K562 (cell line): ENCODE results near the gene SDK1. TPM values are rescaled to one million over a fixed set of nuclear protein-coding genes. Genes with fewer than 3 reads are reported as not detected.

Source experiments
- ATAC-seq: fragments of 200-7000 bp; cut with Tn5 transposase; 3 replicates; pipeline ENCODE4 v1.9.1; 2020; ENCODE audit warnings: moderate library complexity
- BruUV-seq: library from RNA; stranded (reverse); fragments of 400-500 nt; replicated peaks from 2 replicates; lab custom pipeline; 2021; lab: Mats Ljungman, UMichigan
- CTCF ChIA-PET: fragments of 300-600 bp; formaldehyde crosslinking; extraction: SDS; loops from one replicate; lab custom pipeline; 2021; ENCODE audit warnings: low intra/inter-chr PET ratio; lab: Yijun Ruan, JAX
- POLR2A ChIA-PET: fragments of 300-600, 350-650 bp; sonication (Branson Sonifier 250); formaldehyde crosslinking; extraction: SDS; loops from one replicate; lab custom pipeline; 2021; ENCODE audit warnings: antibody characterized with exemption, inconsistent platforms; lab: Yijun Ruan, JAX
- DNase-seq, 4 experiments: peaks; one replicate each; pipeline versions ENCODE4 v3.0.0 to v3.0.0-alpha.2; 2011 to 2018; ENCODE audit warnings: low spot score in 3 of 4, mixed read lengths in 3 of 4; ENCODE audit errors: extremely low read depth in 1 of 4
- FAIRE-seq: peaks from 2 replicates; lab custom pipeline; 2011; peaks lifted over from hg19 to GRCh38; lab: Jason Lieb, UNC
- H2AFZ ChIP-seq: 2 replicates; pipeline ENCODE4 v1.6.0; 2011; ENCODE audit warnings: low read depth, low read length, control low read depth, inconsistent platforms
- H3K27ac ChIP-seq: fragments of 200-600 bp; 3 replicates; pipeline ENCODE4 v1.8.0; 2011; ENCODE audit warnings: low read depth, mild to moderate bottlenecking, control low read depth, inconsistent platforms, low read length, moderate library complexity, mixed read lengths; ENCODE audit errors: extremely low read depth
- H3K27me3 ChIP-seq, 2 experiments: fragments of 300-600 bp in 1 of 2; 2 replicates in 1 of 2; 3 replicates in 1 of 2; pipeline versions ENCODE4 v1.6.0 to v1.8.0; 2011; ENCODE audit warnings: inconsistent platforms in 2 of 2, low read length in 2 of 2, mild to moderate bottlenecking in 1 of 2, mixed read lengths in 1 of 2, moderate library complexity in 1 of 2; ENCODE audit not compliant: control insufficient read depth in 2 of 2, insufficient read depth in 2 of 2
- H3K36me3 ChIP-seq: fragments of 300-600 bp; 3 replicates; pipeline ENCODE4 v1.8.0; 2011; ENCODE audit warnings: mild to moderate bottlenecking, low read length, inconsistent platforms; ENCODE audit not compliant: control insufficient read depth, insufficient read depth
- H3K4me1 ChIP-seq, 2 experiments: fragments of 200-600 bp in 1 of 2; replicated peaks in 1 of 2; 2 replicates in 1 of 2; 3 replicates in 1 of 2; pipeline versions ENCODE4 v1.5.1 to v1.8.0; 2011; ENCODE audit warnings: inconsistent platforms in 2 of 2, low read length in 2 of 2, mild to moderate bottlenecking in 1 of 2, mixed read lengths in 1 of 2, moderate library complexity in 1 of 2; ENCODE audit not compliant: control insufficient read depth in 2 of 2, insufficient read depth in 2 of 2
- H3K4me2 ChIP-seq: 2 replicates; pipeline ENCODE4 v1.6.1; 2011; ENCODE audit warnings: low read length, control low read depth, inconsistent platforms, mixed read lengths; ENCODE audit not compliant: insufficient read depth
- H3K4me3 ChIP-seq: fragments of 200-600 bp; sonication (generic), shearing (Covaris generic); 2 replicates; pipeline ENCODE4 v1.5.1; 2016; ENCODE audit warnings: control low read depth, inconsistent platforms
- H3K79me2 ChIP-seq: fragments of 200-600 bp; 3 replicates; pipeline ENCODE4 v1.8.0; 2011; ENCODE audit warnings: low read length, inconsistent platforms; ENCODE audit not compliant: control insufficient read depth, insufficient read depth
- H3K9ac ChIP-seq, 2 experiments: 2 replicates each; pipeline versions ENCODE4 v1.6.0 to v1.6.1; 2011; ENCODE audit warnings: low read depth in 2 of 2, low read length in 2 of 2, control low read depth in 1 of 2, inconsistent platforms in 1 of 2, mild to moderate bottlenecking in 1 of 2, mixed read lengths in 1 of 2; ENCODE audit not compliant: insufficient read depth in 1 of 2
- H3K9me1 ChIP-seq: one replicate; pipeline ENCODE4 v1.6.0; 2011; ENCODE audit warnings: inconsistent platforms, mild to moderate bottlenecking, low read length, moderate library complexity; ENCODE audit not compliant: control insufficient read depth, insufficient read depth
- H3K9me3 ChIP-seq: replicated peaks from 2 replicates; pipeline ENCODE4 v1.5.1; 2011; ENCODE audit warnings: low read depth, low read length, inconsistent platforms; ENCODE audit not compliant: control insufficient read depth, insufficient read depth
- H4K20me1 ChIP-seq: replicated peaks from 2 replicates; pipeline ENCODE4 v1.6.1; 2011; ENCODE audit warnings: low read length, inconsistent platforms, mixed read lengths; ENCODE audit not compliant: control insufficient read depth, insufficient read depth
- CGGBP1 ChIP-seq: fragments of 250-450 bp; sonication (Bioruptor Pico); IDR thresholded peaks from 2 replicates; pipeline ENCODE4 v1.9.0; 2021; ENCODE audit warnings: mild to moderate bottlenecking
- CHD2 ChIP-seq: IDR thresholded peaks from 2 replicates; pipeline ENCODE4 v1.6.1; 2011; ENCODE audit warnings: low read depth, low read length
- DEAF1 ChIP-seq: fragments of 450-650 bp; formaldehyde crosslinking; IDR thresholded peaks from 2 replicates; pipeline ENCODE4 v1.4.0; 2020; ENCODE audit warnings: mild to moderate bottlenecking, moderate library complexity
- E2F1 ChIP-seq: sonication (generic); formaldehyde crosslinking; IDR thresholded peaks from 2 replicates; pipeline ENCODE4 v1.8.1; 2023; ENCODE audit warnings: mild to moderate bottlenecking, missing genetic modification reagents, moderate library complexity
- FOXO4 ChIP-seq: fragments of 450-650 bp; formaldehyde crosslinking; IDR thresholded peaks from 2 replicates; pipeline ENCODE4 v1.4.0; 2020; ENCODE audit warnings: mild to moderate bottlenecking, moderate library complexity
- GTF2E2 ChIP-seq: fragments of 200-800 bp; sonication (Bioruptor generic); IDR thresholded peaks from 2 replicates; pipeline ENCODE4 v1.6.1; 2016; ENCODE audit warnings: missing genetic modification characterization, missing compliant biosample characterization
- PURB ChIP-seq: sonication (generic); formaldehyde crosslinking; IDR thresholded peaks from 2 replicates; pipeline ENCODE4 v1.9.0; 2021; ENCODE audit warnings: low read depth, mild to moderate bottlenecking, missing genetic modification reagents
- SMAD1 ChIP-seq: fragments of 150-350 bp; IDR thresholded peaks from 2 replicates; pipeline ENCODE4 v1.6.1; 2014; ENCODE audit warnings: low read length, low read depth; ENCODE audit not compliant: partially characterized antibody
- WHSC1 ChIP-seq: IDR thresholded peaks from one replicate; pipeline ENCODE4 v1.6.1; 2012; ENCODE audit warnings: low read length, control low read depth, inconsistent platforms
- YY1 ChIP-seq, 3 experiments: IDR thresholded peaks; 2 replicates each; pipeline ENCODE4 v1.6.1; 2011; ENCODE audit warnings: low read length in 2 of 3, mild to moderate bottlenecking in 2 of 3, moderate library complexity in 2 of 3, borderline replicate concordance in 1 of 3, control low read depth in 1 of 3, low read depth in 1 of 3; ENCODE audit not compliant: insufficient read depth in 3 of 3, insufficient replicate concordance in 2 of 3, control insufficient read depth in 1 of 3, insufficient read length in 1 of 3; ENCODE audit errors: extremely low read depth in 1 of 3
- ZBTB11 ChIP-seq, 3 experiments: fragments of 200-800 bp in 1 of 3; fragments of 250-450 bp in 1 of 3; fragments of 450-650 bp in 1 of 3; sonication (Bioruptor Pico) in 1 of 3; sonication (Bioruptor generic) in 1 of 3; formaldehyde crosslinking in 1 of 3; IDR thresholded peaks; 2 replicates each; pipeline versions ENCODE4 v1.6.1 to v1.8.0; 2016 to 2022; ENCODE audit warnings: mild to moderate bottlenecking in 2 of 3, missing genetic modification characterization in 2 of 3, missing compliant biosample characterization in 1 of 3, moderate library complexity in 1 of 3
- ZC3H11A ChIP-seq: IDR thresholded peaks from 2 replicates; pipeline ENCODE4 v1.6.1; 2012; ENCODE audit warnings: low read depth, low read length, improper control_type of control experiment
- ZC3H4 ChIP-seq: sonication (generic); formaldehyde crosslinking; IDR thresholded peaks from 2 replicates; pipeline ENCODE4 v1.9.0; 2021; ENCODE audit warnings: missing genetic modification reagents, borderline replicate concordance
- ZFP1 ChIP-seq: fragments of 450-650 bp; formaldehyde crosslinking; IDR thresholded peaks from 2 replicates; pipeline ENCODE4 v1.4.0; 2020; ENCODE audit warnings: mild to moderate bottlenecking, mixed read lengths
- whole genome bisulfite sequencing: fragments of 100-300 bp; shearing (Covaris generic); methylation state at CpG from one replicate; pipeline ENCODE4 v1.1.6; 2016; ENCODE audit warnings: low coverage, mixed read lengths; ENCODE audit not compliant: insufficient coverage; ENCODE audit errors: missing lambda C conversion rate; 5-methylcytosine and 5-hydroxymethylcytosine counted together
- in situ Hi-C: fragments of 300-500 bp; cut with MboI; formaldehyde crosslinking; loops from 4 replicates; pipeline ENCODE4 v1.15.0; 2018; ENCODE audit warnings: inconsistent platforms, mixed read lengths
- intact Hi-C: fragments of 100-400 bp; cut with micrococcal nuclease; formaldehyde crosslinking; loops from 2 replicates; pipeline ENCODE4 v1.14.2; 2022
- polyA plus RNA-seq, 8 experiments: library from polyadenylated mRNA; depleted of rRNA in 4 of 8; stranded (reverse) in 5 of 8; unstranded in 3 of 8; fragments of >200 nt; fragmentation: Nextera tagmentation in 2 of 8; fragmentation: Illumina TruSeq in 1 of 8; extraction: Ambion mirVana in 2 of 8; extraction: Trizol in 1 of 8; gene quantifications; 2 replicates each; pipeline versions ENCODE4 v1.2.1 to v1.2.3, GENCODE V29; 2011 to 2014; ENCODE audit warnings: inconsistent platforms in 1 of 8, missing spikeins in 1 of 8
- total RNA-seq, 7 experiments: library from RNA; depleted of rRNA in 6 of 7; stranded (reverse); fragments of >200 nt in 6 of 7; fragmentation: Illumina TruSeq in 2 of 7; extraction: Trizol in 2 of 7; gene quantifications; 2 replicates each; pipeline versions ENCODE4 v1.2.1 to v1.2.3, GENCODE V29; 2011 to 2021; ENCODE audit warnings: low replicate concordance in 1 of 7

Gene SDK1
- total and polyA plus RNA-seq, 9 of the 15 experiments (the other 6 are each of a cell fraction or from before 2014, with no cell fraction given): 0.16 TPM; not detected in 8

- Histone ChIP-seq H3K27me3 (peaks cover 28 to 64% of the 10 kb centered on the region in 2 experiments; a peak in 4 of 5 replicates), H3K9me3 (no peaks in the 10 kb centered on the region), H3K79me2 (no peaks in the 10 kb centered on the region), H3K9me1 (no peaks in the 10 kb centered on the region), H3K27ac (no peak overlapping the region), H3K4me1 (no peaks in the 10 kb centered on the region), H3K4me3 (no peak overlapping the region), H3K9ac (peak overlapping the region in 1 of 2 experiments; percentile 35; a peak in 1 of 4 replicates), H2AFZ (no peak overlapping the region), H4K20me1 (no peaks in the 10 kb centered on the region), H3K36me3 (no peaks in the 10 kb centered on the region), H3K4me2 (no peak overlapping the region)
- intact Hi-C loops (no loop called here), in situ Hi-C loops (no loop called here)
- BruUV-seq: no TSS peak
- DNase-seq: no peak
- FAIRE-seq: no peak
- no peak for ATAC-seq
- 0% methylated on average over 11 of the region's 11 CpGs for WGBS
- ChIA-PET CTCF (no interaction called here), POLR2A (no interaction called here)
- TF ChIP-seq PURB (CRISPR knock-in tag): no peak
- no peak for TF ChIP-seq WHSC1
- no peak for TF ChIP-seq YY1 (IDR thresholded peaks at IDR 0.05; ENCODE audit: borderline replicate concordance in 1 of 3, control insufficient read depth in 1 of 3, extremely low read depth in 1 of 3, insufficient read depth in 3 of 3, insufficient read length in 1 of 3, insufficient replicate concordance in 2 of 3, low read depth in 1 of 3, low read length in 2 of 3)
- TF ChIP-seq E2F1 (CRISPR knock-in tag): no peak
- TF ChIP-seq ZC3H11A: no peak
- TF ChIP-seq ZBTB11 (CRISPR knock-in tag; IDR thresholded peaks at IDR 0.05): no peak
- TF ChIP-seq GTF2E2 (tag): no peak
- no peak for TF ChIP-seq CHD2
- no peak for TF ChIP-seq ZC3H4 (CRISPR knock-in tag)
- no peak for TF ChIP-seq SMAD1
- no peak for TF ChIP-seq DEAF1
- no peak for TF ChIP-seq ZFP1 (CRISPR knock-in tag)
- no peak for TF ChIP-seq CGGBP1
- no peak for TF ChIP-seq FOXO4
These were observed 705.6 kb downstream of the SDK1 start for GRCh38 chr7:4006687-4007086.
